HEK293 (cell line): ENCODE results near the gene GPS1.

Experiments used
- BCL11A ChIP-seq: fragments of 450-650 bp; formaldehyde crosslinking; IDR thresholded peaks from 2 replicates; pipeline ENCODE4 v1.5.1; 2016; ENCODE audit warnings: low read depth, missing biosample characterization, missing genetic modification characterization
- BCL6B ChIP-seq: fragments of 450-650 bp; formaldehyde crosslinking; IDR thresholded peaks from 2 replicates; pipeline ENCODE4 v1.5.1; 2017; ENCODE audit warnings: missing biosample characterization, missing genetic modification characterization
- GLIS2 ChIP-seq: fragments of 450-650 bp; formaldehyde crosslinking; IDR thresholded peaks from 2 replicates; pipeline ENCODE4 v1.5.1; 2016; ENCODE audit warnings: missing biosample characterization, missing genetic modification characterization
- HIC1 ChIP-seq: fragments of 450-650 bp; formaldehyde crosslinking; IDR thresholded peaks from 2 replicates; pipeline ENCODE4 v1.5.1; 2016; ENCODE audit warnings: missing biosample characterization, missing genetic modification characterization
- WT1 ChIP-seq: fragments of 450-650 bp; formaldehyde crosslinking; IDR thresholded peaks from 2 replicates; pipeline ENCODE4 v1.5.1; 2016; ENCODE audit warnings: missing biosample characterization, missing genetic modification characterization
- ZEB2 ChIP-seq: fragments of 450-650 bp; formaldehyde crosslinking; IDR thresholded peaks from 2 replicates; pipeline ENCODE4 v1.5.1; 2016; ENCODE audit warnings: missing biosample characterization, missing genetic modification characterization
- ZFP37 ChIP-seq: fragments of 450-650 bp; formaldehyde crosslinking; IDR thresholded peaks from 2 replicates; pipeline ENCODE4 v1.5.1; 2016; ENCODE audit warnings: missing biosample characterization, missing genetic modification characterization
- ZNF132 ChIP-seq: fragments of 450-650 bp; formaldehyde crosslinking; IDR thresholded peaks from 2 replicates; pipeline ENCODE4 v1.5.1; 2017; ENCODE audit warnings: missing biosample characterization, missing genetic modification characterization, borderline replicate concordance
- ZNF133 ChIP-seq: fragments of 450-650 bp; formaldehyde crosslinking; IDR thresholded peaks from 2 replicates; pipeline ENCODE4 v1.5.1; 2016; ENCODE audit warnings: missing biosample characterization, missing genetic modification characterization
- ZNF292 ChIP-seq: fragments of 450-650 bp; formaldehyde crosslinking; IDR thresholded peaks from 2 replicates; pipeline ENCODE4 v1.5.1; 2016; ENCODE audit warnings: low read depth, missing biosample characterization, missing genetic modification characterization, borderline replicate concordance
- ZNF324 ChIP-seq: fragments of 450-650 bp; formaldehyde crosslinking; IDR thresholded peaks from 2 replicates; pipeline ENCODE4 v1.5.1; 2016; ENCODE audit warnings: missing biosample characterization, missing genetic modification characterization
- ZNF354C ChIP-seq: fragments of 450-650 bp; formaldehyde crosslinking; IDR thresholded peaks from 2 replicates; pipeline ENCODE4 v1.5.1; 2016; ENCODE audit warnings: missing biosample characterization, missing genetic modification characterization, low read depth, borderline replicate concordance
- ZNF398 ChIP-seq: fragments of 450-650 bp; formaldehyde crosslinking; IDR thresholded peaks from 2 replicates; pipeline ENCODE4 v1.5.1; 2017; ENCODE audit warnings: missing biosample characterization, missing genetic modification characterization
- ZNF514 ChIP-seq: fragments of 450-650 bp; formaldehyde crosslinking; IDR thresholded peaks from 2 replicates; pipeline ENCODE4 v1.5.1; 2016; ENCODE audit warnings: missing biosample characterization, missing genetic modification characterization
- ZNF585B ChIP-seq: fragments of 450-650 bp; formaldehyde crosslinking; IDR thresholded peaks from 2 replicates; pipeline ENCODE4 v1.5.1; 2016; ENCODE audit warnings: missing biosample characterization, missing genetic modification characterization
- ZNF610 ChIP-seq: fragments of 450-650 bp; formaldehyde crosslinking; IDR thresholded peaks from 2 replicates; pipeline ENCODE4 v1.5.1; 2016; ENCODE audit warnings: missing biosample characterization, missing genetic modification characterization, borderline replicate concordance
- ZXDB ChIP-seq: fragments of 450-650 bp; formaldehyde crosslinking; IDR thresholded peaks from 2 replicates; pipeline ENCODE4 v1.5.1; 2016; ENCODE audit warnings: missing biosample characterization, missing genetic modification characterization
- TF ChIP-seq, protein P1 (sequence below): fragments of 450-650 bp; formaldehyde crosslinking; IDR thresholded peaks from 2 replicates; pipeline ENCODE4 v1.5.1; 2016; ENCODE audit warnings: missing biosample characterization, missing genetic modification characterization
- TF ChIP-seq, protein P2 (sequence below): fragments of 450-650 bp; formaldehyde crosslinking; IDR thresholded peaks from 2 replicates; pipeline ENCODE4 v1.5.1; 2016; ENCODE audit warnings: missing biosample characterization, missing genetic modification characterization, low read depth
- TF ChIP-seq, protein P3 (sequence below): fragments of 450-650 bp; formaldehyde crosslinking; IDR thresholded peaks from 2 replicates; pipeline ENCODE4 v1.5.1; 2016; ENCODE audit warnings: missing biosample characterization, missing genetic modification characterization
- TF ChIP-seq, protein P4 (sequence below): fragments of 450-650 bp; formaldehyde crosslinking; IDR thresholded peaks from 2 replicates; pipeline ENCODE4 v1.5.1; 2017; ENCODE audit warnings: missing biosample characterization, missing genetic modification characterization

GPS1 gene

DNA sequence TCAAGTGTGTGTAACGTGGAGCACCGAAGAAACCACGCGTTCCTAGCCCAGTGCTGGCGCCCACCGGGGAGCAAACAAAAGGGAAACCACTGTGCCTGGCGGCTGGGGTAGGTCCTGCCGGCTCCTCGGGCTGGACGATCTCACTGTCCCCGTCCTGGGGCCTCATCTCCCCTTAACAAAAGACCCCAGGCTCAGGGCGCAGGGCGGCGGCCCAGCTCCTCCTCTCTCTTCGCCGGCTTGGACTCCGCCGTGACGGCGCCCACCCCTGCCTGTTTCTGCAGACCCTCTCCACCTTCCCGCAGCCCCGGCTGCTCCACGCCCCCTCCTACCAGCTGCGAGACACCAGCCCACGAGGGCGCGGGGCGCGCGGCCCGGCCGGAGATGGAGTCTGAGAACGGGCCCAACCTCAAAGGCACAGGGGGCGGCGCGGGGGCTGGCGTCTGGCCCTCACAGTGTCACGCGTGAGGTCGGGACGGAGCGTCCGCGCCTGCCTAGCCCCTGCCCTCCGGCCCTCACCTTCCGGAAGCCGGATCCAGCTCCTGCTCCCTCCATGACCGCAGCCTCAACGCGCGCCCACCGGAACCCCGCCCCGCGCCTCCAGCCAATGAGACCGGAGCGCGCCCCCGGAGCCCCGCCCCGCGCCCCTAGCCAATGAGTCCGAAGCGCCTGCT lies 29.3 kb upstream of the GPS1 start, which contains the start of gene CENPX (continued):
- TF ChIP-seq ZNF398 (tag by site-specific recombination) (no peak; the same call in 1 of the 2 replicates), ZXDB (tag by site-specific recombination) (peak; percentile 76), ZNF324 (tag by site-specific recombination) (0 out of 2 replicates have a peak, but pooled peaks have one; percentile 64), ZNF292 (tag by site-specific recombination) (no peak), ZNF133 (tag by site-specific recombination) (no peak), BCL6B (tag by site-specific recombination) (no peak), HIC1 (tag by site-specific recombination) (peak; percentile 76), ZNF354C (no peak), ZEB2 (tag by site-specific recombination) (peak; percentile 72), ZNF132 (tag by site-specific recombination) (no peak), ZNF514 (no peak), BCL11A (tag by site-specific recombination) (no peak; the same call in 1 of the 2 replicates), ZFP37 (tag by site-specific recombination) (0 out of 2 replicates have a peak, but pooled peaks have one; percentile 19), ZNF610 (tag by site-specific recombination) (0 out of 2 replicates have a peak, but pooled peaks have one; percentile 45), GLIS2 (tag by site-specific recombination) (no peak), ZNF585B (tag by site-specific recombination) (no peak), WT1 (tag by site-specific recombination) (no peak)
- TF ChIP-seq, protein P1, sequence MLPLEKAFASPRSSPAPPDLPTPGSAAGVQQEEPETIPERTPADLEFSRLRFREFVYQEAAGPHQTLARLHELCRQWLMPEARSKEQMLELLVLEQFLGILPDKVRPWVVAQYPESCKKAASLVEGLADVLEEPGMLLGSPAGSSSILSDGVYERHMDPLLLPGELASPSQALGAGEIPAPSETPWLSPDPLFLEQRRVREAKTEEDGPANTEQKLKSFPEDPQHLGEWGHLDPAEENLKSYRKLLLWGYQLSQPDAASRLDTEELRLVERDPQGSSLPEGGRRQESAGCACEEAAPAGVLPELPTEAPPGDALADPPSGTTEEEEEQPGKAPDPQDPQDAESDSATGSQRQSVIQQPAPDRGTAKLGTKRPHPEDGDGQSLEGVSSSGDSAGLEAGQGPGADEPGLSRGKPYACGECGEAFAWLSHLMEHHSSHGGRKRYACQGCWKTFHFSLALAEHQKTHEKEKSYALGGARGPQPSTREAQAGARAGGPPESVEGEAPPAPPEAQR (tag by site-specific recombination) = no peak
- TF ChIP-seq, protein P2, sequence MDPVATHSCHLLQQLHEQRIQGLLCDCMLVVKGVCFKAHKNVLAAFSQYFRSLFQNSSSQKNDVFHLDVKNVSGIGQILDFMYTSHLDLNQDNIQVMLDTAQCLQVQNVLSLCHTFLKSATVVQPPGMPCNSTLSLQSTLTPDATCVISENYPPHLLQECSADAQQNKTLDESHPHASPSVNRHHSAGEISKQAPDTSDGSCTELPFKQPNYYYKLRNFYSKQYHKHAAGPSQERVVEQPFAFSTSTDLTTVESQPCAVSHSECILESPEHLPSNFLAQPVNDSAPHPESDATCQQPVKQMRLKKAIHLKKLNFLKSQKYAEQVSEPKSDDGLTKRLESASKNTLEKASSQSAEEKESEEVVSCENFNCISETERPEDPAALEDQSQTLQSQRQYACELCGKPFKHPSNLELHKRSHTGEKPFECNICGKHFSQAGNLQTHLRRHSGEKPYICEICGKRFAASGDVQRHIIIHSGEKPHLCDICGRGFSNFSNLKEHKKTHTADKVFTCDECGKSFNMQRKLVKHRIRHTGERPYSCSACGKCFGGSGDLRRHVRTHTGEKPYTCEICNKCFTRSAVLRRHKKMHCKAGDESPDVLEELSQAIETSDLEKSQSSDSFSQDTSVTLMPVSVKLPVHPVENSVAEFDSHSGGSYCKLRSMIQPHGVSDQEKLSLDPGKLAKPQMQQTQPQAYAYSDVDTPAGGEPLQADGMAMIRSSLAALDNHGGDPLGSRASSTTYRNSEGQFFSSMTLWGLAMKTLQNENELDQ (tag by site-specific recombination) = no peak
- TF ChIP-seq, protein P3, sequence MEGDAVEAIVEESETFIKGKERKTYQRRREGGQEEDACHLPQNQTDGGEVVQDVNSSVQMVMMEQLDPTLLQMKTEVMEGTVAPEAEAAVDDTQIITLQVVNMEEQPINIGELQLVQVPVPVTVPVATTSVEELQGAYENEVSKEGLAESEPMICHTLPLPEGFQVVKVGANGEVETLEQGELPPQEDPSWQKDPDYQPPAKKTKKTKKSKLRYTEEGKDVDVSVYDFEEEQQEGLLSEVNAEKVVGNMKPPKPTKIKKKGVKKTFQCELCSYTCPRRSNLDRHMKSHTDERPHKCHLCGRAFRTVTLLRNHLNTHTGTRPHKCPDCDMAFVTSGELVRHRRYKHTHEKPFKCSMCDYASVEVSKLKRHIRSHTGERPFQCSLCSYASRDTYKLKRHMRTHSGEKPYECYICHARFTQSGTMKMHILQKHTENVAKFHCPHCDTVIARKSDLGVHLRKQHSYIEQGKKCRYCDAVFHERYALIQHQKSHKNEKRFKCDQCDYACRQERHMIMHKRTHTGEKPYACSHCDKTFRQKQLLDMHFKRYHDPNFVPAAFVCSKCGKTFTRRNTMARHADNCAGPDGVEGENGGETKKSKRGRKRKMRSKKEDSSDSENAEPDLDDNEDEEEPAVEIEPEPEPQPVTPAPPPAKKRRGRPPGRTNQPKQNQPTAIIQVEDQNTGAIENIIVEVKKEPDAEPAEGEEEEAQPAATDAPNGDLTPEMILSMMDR (tag by site-specific recombination) = 0 out of 2 replicates have a peak, but pooled peaks have one; percentile 8
- TF ChIP-seq, protein P4, sequence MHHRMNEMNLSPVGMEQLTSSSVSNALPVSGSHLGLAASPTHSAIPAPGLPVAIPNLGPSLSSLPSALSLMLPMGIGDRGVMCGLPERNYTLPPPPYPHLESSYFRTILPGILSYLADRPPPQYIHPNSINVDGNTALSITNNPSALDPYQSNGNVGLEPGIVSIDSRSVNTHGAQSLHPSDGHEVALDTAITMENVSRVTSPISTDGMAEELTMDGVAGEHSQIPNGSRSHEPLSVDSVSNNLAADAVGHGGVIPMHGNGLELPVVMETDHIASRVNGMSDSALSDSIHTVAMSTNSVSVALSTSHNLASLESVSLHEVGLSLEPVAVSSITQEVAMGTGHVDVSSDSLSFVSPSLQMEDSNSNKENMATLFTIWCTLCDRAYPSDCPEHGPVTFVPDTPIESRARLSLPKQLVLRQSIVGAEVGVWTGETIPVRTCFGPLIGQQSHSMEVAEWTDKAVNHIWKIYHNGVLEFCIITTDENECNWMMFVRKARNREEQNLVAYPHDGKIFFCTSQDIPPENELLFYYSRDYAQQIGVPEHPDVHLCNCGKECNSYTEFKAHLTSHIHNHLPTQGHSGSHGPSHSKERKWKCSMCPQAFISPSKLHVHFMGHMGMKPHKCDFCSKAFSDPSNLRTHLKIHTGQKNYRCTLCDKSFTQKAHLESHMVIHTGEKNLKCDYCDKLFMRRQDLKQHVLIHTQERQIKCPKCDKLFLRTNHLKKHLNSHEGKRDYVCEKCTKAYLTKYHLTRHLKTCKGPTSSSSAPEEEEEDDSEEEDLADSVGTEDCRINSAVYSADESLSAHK = peak; percentile 43; the same call in 1 of the 2 replicates
